AG04449 (cell line): Measurements from ENCODE around the gene PROM2.

ENCODE experiments used
- CTCF ChIA-PET: fragments of 350-600 bp; formaldehyde crosslinking; extraction: SDS; loops from one replicate; lab custom pipeline; 2021; ENCODE audit warnings: antibody characterized with exemption; lab: Yijun Ruan, JAX
- POLR2A ChIA-PET: fragments of 400-600, 350-600 bp; formaldehyde crosslinking; extraction: SDS; loops from one replicate; lab custom pipeline; 2020; ENCODE audit warnings: antibody characterized with exemption, inconsistent platforms; lab: Yijun Ruan, JAX
- DNase-seq: peaks from one replicate; pipeline ENCODE4 v3.0.0-alpha.2; 2010; ENCODE audit warnings: low read depth, low spot score
- H3K4me3 ChIP-seq: 2 replicates; pipeline ENCODE4 v1.5.1; 2011; ENCODE audit warnings: low read depth, mild to moderate bottlenecking, control low read depth, low read length
- TF ChIP-seq, protein P1 (sequence below): IDR thresholded peaks from one replicate; pipeline ENCODE4 v1.5.1; 2011; ENCODE audit warnings: mild to moderate bottlenecking, moderate library complexity, low read length, control low read depth, inconsistent platforms; ENCODE audit not compliant: insufficient read depth; ENCODE audit errors: missing control alignments

PROM2 gene

DNA sequence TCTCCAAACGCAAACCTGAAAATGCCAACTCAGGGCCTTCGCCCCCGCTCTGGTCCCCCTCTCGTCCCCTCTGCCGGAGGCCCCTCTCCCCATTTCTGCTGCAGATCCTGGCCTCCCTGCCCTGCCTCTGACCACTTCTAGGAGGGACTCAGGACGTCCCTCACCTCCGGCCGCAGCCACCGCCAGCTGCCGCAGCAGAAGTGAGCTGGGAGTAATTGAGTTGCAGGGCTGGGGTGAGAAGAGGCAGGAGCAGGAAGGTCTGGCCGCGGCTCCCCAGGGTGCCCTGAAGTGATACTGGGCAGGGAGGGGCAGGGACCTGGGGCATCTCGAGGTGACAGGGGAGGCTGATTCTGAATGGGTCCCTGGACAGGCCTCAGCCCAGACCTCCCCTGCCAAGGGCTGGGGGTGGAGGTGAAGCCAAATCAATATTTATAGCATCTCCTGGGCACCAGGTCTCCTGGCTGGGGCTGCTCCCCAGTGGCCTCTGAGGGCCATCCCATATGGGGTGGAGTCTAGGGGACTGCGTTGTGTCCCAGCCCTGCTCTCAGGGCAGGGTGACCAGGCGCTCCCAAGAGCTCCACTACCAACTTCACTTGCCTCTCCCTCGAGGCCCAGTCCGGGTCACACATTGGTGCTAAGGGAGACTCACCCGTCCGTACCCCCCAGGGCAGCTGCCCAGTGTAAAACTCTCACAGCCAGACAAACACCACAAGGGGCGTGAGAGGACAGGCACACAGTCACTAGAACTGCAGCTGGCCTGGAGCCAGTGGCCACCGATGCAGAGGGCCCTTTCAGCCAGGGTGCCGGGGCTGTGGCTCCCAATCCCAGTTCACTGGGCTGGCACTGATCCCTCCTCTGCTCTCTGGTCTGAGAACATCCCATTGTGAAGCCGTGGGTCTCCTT, 55.9 kb downstream of the PROM2 start:
- DNase-seq, result no peak
- CTCF ChIA-PET, result interaction anchor here (0.9 to 3.1 kb wide), 3 partner anchors 9 to 15 kb away, joined by 3 to 11 read pairs (median 3); no protein-coding TSS in a partner anchor
- no peak overlapping the region for H3K4me3 ChIP-seq
- POLR2A ChIA-PET, result no interaction called here
- TF ChIP-seq, protein P1, sequence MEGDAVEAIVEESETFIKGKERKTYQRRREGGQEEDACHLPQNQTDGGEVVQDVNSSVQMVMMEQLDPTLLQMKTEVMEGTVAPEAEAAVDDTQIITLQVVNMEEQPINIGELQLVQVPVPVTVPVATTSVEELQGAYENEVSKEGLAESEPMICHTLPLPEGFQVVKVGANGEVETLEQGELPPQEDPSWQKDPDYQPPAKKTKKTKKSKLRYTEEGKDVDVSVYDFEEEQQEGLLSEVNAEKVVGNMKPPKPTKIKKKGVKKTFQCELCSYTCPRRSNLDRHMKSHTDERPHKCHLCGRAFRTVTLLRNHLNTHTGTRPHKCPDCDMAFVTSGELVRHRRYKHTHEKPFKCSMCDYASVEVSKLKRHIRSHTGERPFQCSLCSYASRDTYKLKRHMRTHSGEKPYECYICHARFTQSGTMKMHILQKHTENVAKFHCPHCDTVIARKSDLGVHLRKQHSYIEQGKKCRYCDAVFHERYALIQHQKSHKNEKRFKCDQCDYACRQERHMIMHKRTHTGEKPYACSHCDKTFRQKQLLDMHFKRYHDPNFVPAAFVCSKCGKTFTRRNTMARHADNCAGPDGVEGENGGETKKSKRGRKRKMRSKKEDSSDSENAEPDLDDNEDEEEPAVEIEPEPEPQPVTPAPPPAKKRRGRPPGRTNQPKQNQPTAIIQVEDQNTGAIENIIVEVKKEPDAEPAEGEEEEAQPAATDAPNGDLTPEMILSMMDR, result no peak

DNA sequence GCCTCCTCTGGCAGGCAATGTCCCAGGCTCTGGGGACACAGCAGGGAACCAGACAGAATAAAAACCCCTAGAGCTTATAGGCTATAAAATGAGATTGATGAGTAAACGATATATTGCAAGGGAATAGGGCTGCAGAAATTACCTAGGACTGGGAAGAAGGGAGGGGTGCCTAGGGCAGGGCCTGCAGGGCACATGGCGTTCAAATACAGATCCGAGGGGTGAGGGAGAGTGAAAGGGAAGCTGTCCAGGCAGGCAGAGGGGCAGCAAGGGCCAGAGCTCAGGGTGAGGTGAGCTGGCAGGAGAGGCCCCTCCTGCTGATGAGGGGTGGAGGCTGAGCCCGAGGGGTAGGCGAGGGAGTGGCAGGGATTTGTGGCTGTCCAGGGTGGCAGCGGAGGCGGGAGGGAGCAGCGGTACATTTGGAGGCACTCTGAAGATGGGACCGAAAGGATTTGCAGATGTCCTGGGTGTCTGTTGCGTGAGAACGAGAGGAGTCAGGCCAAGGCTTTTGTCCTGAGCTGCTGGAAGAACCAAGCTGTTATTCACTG, 56.6 kb downstream of the PROM2 start:
- TF ChIP-seq, protein P1, result no peak
- CTCF ChIA-PET, result interaction anchor here (0.9 to 3.1 kb wide), 3 partner anchors 10 to 15 kb away, joined by 3 to 11 read pairs (median 3); no protein-coding TSS in a partner anchor
- DNase-seq, result no peak

DNA sequence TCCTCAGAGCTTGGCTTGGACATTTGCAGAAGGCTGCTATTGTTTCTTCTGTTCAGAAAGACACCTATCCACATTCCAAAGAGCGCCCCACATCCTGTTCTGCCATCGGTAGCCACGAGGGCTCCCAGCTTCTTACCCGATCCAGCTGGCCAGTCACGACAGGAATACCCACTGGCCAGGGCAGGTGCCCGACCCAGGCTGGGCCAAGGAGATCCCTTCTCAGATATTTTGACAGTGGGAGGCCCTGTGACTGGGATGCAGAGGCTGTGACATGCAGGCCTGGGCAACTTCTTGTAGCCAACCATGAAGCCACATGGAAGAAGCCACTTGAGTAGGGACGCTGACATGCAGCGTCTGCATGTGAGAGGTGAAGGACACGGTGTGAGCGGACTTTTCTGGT, 57.4 kb downstream of the PROM2 start:
- no peak overlapping the region for H3K4me3 ChIP-seq
- POLR2A ChIA-PET, result no interaction called here
- TF ChIP-seq, protein P1, result no peak
- CTCF ChIA-PET, result interaction anchor here (3.1 kb wide), 1 partner anchor 14 kb away, joined by 11 read pairs; no protein-coding TSS in a partner anchor
- DNase-seq, result no peak

More for the DNA sequence above, 56.6 kb downstream of the PROM2 start:
- no peak overlapping the region for H3K4me3 ChIP-seq
- POLR2A ChIA-PET, result no interaction called here

DNA sequence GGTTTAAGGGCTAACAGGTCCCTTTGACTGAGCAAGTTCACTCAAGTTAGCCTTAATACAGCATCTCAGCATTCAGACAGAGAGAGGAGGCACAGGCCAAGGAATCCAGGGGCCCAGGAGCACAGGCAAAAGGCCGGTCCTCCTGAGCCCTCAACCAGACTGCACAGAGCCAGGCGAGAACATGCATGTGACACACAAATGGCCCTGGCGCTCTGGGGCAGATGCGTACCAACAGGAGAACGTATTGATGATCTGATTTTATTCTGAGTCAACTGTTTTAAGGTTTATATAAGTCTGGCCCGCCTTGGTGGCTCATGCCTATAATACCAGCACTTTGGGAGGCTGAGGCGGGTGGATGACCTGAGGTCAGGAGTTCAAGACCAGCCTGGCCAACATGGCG, 57.8 kb downstream of the PROM2 start:
- ChIA-PET POLR2A (no interaction called here), CTCF (interaction anchor here (3.1 kb wide), 1 partner anchor 13 kb away, joined by 11 read pairs; no protein-coding TSS in a partner anchor)
- no peak for DNase-seq
- TF ChIP-seq, protein P1, result no peak
- H3K4me3 ChIP-seq, result no peak overlapping the region

DNA sequence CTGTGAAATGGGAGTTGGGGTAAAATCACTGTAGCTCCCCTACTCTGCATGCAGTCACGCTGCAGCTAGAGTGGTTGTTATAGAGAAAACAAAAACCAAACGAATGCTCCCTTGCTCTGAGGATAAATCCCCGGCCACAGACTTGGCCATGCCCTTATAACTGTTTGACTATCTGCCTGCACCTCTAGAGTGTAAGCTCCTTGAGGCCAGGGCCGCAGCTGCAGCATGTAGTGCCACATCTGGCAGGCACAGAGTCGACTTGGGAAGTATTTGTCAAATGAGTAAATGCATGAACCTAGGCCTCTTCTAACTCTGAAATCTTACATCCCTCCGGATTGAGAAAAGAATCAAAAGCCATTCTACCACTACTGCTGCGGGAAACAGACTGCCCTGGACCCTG, 58.8 kb downstream of the PROM2 start:
- CTCF ChIA-PET, result interaction anchor here (1.0 kb wide), 1 partner anchor 12 kb away, joined by 5 read pairs; no protein-coding TSS in a partner anchor
- no peak overlapping the region for H3K4me3 ChIP-seq
- DNase-seq, result no peak
- POLR2A ChIA-PET, result no interaction called here
- TF ChIP-seq, protein P1, result no peak

DNA sequence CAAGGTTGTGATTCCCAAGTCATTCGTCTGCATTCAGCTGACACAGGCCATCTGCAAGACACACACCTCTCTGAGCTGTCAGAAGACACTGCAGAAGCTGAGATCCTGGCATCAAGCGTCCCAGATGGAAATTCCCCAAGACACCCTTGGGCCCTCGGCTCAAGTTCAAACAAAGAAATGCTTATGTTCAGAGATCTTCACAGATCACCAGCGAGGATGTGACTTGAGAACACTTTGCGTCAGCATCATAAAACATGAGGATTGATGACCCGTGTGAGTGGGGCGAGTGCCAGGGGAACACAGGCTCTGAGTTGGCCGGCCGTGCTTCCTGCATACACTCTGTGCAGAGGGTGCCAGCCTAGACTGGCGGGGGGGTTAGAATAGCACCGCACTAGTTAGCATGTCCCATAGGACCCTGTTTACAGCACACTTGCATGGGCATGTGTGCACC, 59.7 kb downstream of the PROM2 start:
- H3K4me3 ChIP-seq, result no peak overlapping the region
- POLR2A ChIA-PET, result no interaction called here
- CTCF ChIA-PET, result interaction anchor here (1.2 to 2.3 kb wide), 2 partner anchors 11 kb away, joined by 4 to 20 read pairs; no protein-coding TSS in a partner anchor
- TF ChIP-seq, protein P1, result no peak
- DNase-seq, result no peak
